Stimulated activated naive B cell treated with anti-CD40 and anti-IgM and Interleukin-4, amounts not matched to agents 10 μg/mL and 1 μg/mL and 100 μg/mL, for 72 hours (primary cell): ENCODE measurements around the gene SIGLEC8.
"Not testable (repeated sequence)": the region's sequence is repeated elsewhere in the genome, so short reads cannot be mapped to it uniquely, and the experiment has no call there.

ENCODE experiments used
- ATAC-seq, 2 donors: fragments of 150-1000 bp; cut with Tn5 transposase; replicated peaks; 2 replicates each; pipeline ENCODE4 v1.10.0; 2021; ENCODE audit warnings: moderate library complexity in 1 of 2
- DNase-seq: peaks from one replicate; pipeline ENCODE4 v3.0.0; 2021
- H3K27ac Mint-ChIP-seq: one replicate; pipeline ENCODE4 v1.8.0; 2022; ENCODE audit warnings: mild to moderate bottlenecking, mixed read lengths
- H3K27me3 Mint-ChIP-seq, 2 donors: one replicate each; pipeline ENCODE4 v1.8.0; 2022; ENCODE audit warnings: mixed read lengths in 2 of 2
- H3K36me3 Mint-ChIP-seq, 2 donors: one replicate each; pipeline ENCODE4 v1.8.0; 2022; ENCODE audit warnings: mixed read lengths in 2 of 2, mild to moderate bottlenecking in 1 of 2
- H3K4me1 Mint-ChIP-seq, 2 donors: one replicate each; pipeline ENCODE4 v1.8.0; 2022; ENCODE audit warnings: mixed read lengths in 2 of 2, mild to moderate bottlenecking in 1 of 2
- H3K4me3 Mint-ChIP-seq, 2 donors: one replicate each; pipeline ENCODE4 v1.8.0; 2022; ENCODE audit warnings: mild to moderate bottlenecking in 2 of 2, mixed read lengths in 2 of 2, moderate library complexity in 1 of 2
- H3K9me3 Mint-ChIP-seq, 2 donors: one replicate each; pipeline ENCODE4 v1.8.0; 2022; ENCODE audit warnings: mixed read lengths in 2 of 2, mild to moderate bottlenecking in 1 of 2

The SIGLEC8 gene

DNA sequence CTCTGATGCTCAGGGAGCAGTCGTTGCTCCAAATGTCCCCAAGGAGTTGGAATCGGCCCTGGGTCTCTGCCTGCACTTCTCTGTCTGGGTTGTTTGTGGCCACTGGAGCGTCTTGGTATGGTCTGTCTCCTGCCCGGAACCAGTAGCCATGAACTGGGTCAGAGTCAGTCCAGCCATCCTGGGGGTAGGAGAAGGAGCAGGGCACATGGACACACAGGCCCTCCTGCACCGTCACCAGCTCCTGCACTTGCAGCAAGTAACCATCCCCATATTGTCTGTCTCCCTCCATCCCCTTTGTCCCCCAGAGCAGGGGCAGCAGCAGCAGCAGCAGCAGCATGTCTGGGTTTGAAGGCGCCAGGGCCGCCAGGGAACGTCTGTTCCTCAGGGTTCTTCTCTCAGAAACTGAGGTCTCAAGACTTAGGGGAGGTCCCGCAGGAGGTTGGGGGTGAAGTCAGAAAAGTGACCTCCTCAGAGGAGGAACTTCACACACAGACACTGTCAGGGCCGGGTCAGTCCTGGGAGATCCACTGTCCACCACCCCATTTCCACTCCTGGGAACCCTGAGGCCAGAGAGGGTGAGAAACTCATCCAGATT is at the start of gene SIGLEC8:
Gene SIGLEC8 (minus strand): TSS at position 404 of the 595 bp plus-strand sequence. CDS start 67 bp downstream, at position 337.
- no peak within 1 kb of the TSS for H3K4me3 Mint-ChIP-seq
- H3K27ac Mint-ChIP-seq, result peak within 1 kb of the TSS; percentile 82
- no peaks in the 10 kb centered on the region for H3K9me3 Mint-ChIP-seq
- no peak for ATAC-seq
- H3K4me1 Mint-ChIP-seq, result peaks cover 13 to 21% of the 10 kb centered on the region in 2 donors
- peaks cover 48 to 64% of the 10 kb centered on the region in 2 donors for H3K27me3 Mint-ChIP-seq
- no peak for DNase-seq
- H3K36me3 Mint-ChIP-seq, result peaks cover 0 to 2% of the 10 kb centered on the region in 2 donors

DNA sequence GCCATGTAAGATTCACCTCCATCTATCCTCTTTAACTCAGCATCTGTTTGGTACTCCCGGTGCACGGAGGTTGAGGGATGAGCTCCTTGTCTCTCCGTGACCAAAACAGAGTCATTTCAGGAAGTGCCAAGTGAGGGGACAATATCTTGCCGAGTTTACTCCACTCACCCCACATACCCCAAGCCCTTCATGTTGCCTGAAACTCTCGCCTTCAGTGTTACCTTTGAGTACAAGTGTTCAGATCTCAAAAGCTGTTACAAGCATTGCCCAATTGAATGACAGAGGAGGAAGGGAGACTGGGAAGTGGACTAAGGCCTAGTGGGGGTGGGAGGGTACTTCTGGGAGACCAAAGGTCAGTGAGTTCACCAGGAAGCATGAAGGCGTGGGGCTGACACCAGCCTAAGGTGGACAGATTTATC is 49.4 kb upstream of the SIGLEC8 start:
- peaks cover 18 to 26% of the 10 kb centered on the region in 2 donors for H3K27me3 Mint-ChIP-seq
- H3K4me3 Mint-ChIP-seq, result no peak overlapping the region
- peaks cover 0 to 5% of the 10 kb centered on the region in 2 donors for H3K36me3 Mint-ChIP-seq
- peak overlapping the region; percentile 9 for H3K27ac Mint-ChIP-seq
- H3K9me3 Mint-ChIP-seq, result peaks cover 4 to 9% of the 10 kb centered on the region in 2 donors
- DNase-seq, result no peak
- ATAC-seq, result no peak
- H3K4me1 Mint-ChIP-seq, result peaks cover 3 to 4% of the 10 kb centered on the region in 2 donors

DNA sequence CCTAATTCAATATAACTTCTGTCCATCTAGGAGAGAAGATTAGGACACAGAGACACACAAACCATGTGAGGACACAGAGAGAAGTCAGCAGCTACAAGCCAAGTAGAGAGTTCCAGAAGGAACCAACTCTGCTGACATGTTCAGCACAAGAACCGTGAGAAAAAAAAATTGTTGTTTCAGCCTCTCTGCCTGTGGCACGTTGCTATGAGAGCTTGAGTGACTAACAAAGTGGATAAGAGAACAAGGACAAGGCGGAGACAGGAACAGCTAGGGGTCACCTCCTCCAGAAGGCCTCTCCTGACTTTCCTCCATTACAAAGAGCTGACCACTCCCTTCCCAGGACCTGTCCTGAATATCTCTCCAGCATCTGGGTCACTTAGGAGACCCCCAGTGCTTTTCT is 48.9 kb upstream of the SIGLEC8 start:
- H3K4me1 Mint-ChIP-seq, result peaks cover 5 to 8% of the 10 kb centered on the region in 2 donors
- H3K36me3 Mint-ChIP-seq, result peaks cover 0 to 5% of the 10 kb centered on the region in 2 donors
- H3K9me3 Mint-ChIP-seq, result peaks cover 4 to 9% of the 10 kb centered on the region in 2 donors
- DNase-seq, result no peak
- H3K27me3 Mint-ChIP-seq, result peaks cover 18 to 29% of the 10 kb centered on the region in 2 donors
- ATAC-seq, result no peak
- peak overlapping the region; percentile 9 for H3K27ac Mint-ChIP-seq
- H3K4me3 Mint-ChIP-seq, result no peak overlapping the region

DNA sequence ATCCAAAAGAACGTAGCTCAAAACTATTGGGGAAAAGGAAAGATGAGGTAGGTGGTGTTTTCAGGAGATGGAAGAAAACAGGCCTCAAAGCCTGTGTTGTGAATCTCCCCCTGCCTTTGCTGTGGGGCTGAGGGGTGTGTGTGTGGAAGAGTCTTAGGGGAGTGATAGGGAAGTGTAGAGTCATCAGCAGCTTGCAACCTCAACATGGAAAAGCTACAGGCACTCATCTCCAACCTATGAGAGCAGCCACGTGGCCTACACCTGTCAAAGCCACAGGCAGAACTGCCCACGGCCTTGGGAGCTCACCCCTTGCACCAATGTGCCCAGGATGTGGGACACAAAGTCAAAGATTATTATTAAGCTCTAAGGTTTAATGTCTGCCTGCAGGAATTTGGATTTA is 47.6 kb upstream of the SIGLEC8 start:
- Mint-ChIP-seq H3K27me3 (peaks cover 18 to 29% of the 10 kb centered on the region in 2 donors), H3K27ac (no peak overlapping the region), H3K9me3 (peaks cover 4 to 9% of the 10 kb centered on the region in 2 donors), H3K4me3 (no peak overlapping the region), H3K36me3 (peaks cover 0 to 5% of the 10 kb centered on the region in 2 donors), H3K4me1 (peaks cover 16 to 21% of the 10 kb centered on the region in 2 donors)
- ATAC-seq (no peak), DNase-seq (no peak)

DNA sequence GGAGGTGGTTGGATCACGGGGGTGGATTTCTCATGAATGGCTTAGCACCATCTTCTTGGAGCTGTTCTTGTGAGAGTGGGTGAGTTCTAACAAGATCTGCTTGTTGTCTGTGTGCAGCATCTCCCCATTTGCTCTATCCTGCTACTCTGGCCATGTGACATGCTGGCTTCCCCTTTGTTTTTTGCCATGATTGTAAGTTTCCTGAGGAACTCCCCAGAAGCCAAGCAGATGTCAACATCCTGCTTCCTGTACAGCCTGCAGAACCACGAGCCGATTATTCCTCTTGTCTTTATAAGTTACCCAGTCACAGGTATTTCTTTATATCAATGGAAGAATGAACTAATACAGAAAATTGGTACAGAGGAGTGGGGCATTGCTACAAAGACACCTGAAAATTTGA is 45.6 kb upstream of the SIGLEC8 start:
- DNase-seq, result no peak
- no peak for ATAC-seq
- Mint-ChIP-seq H3K4me3 (no peak overlapping the region), H3K4me1 (peaks cover 17 to 23% of the 10 kb centered on the region in 2 donors), H3K36me3 (peaks cover 0 to 5% of the 10 kb centered on the region in 2 donors), H3K27ac (no peak overlapping the region), H3K27me3 (peaks cover 17 to 25% of the 10 kb centered on the region in 2 donors), H3K9me3 (peaks cover 4 to 9% of the 10 kb centered on the region in 2 donors)

DNA sequence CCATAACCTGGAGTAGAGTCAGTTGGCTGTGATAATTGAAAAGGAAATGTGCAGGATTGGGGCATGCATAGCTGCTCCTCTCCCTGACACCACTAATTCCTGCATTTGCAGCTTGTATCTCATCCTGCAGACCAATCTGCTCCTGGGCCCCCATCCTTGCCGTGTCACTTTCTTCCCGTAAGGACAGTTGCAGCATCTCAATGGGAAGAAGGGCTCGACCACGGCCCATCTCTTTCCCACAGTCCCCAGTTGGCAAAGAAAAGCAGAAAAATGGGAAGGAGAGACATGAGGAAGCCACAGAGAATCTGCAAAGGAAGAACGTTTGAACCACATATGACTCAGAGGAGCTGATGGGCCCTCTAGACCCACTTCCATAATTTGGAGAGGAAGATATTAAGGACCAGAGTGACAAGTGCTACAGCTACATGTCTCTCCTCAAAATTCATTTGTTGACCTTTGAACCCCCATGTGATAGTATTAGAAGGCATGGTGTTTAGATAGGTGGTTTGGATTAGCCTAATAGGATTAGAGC is 45.1 kb upstream of the SIGLEC8 start:
- no peak overlapping the region for H3K4me3 Mint-ChIP-seq
- peaks cover 0 to 5% of the 10 kb centered on the region in 2 donors for H3K36me3 Mint-ChIP-seq
- no peak for DNase-seq
- H3K9me3 Mint-ChIP-seq, result peaks cover 4 to 9% of the 10 kb centered on the region in 2 donors
- peaks cover 17 to 23% of the 10 kb centered on the region in 2 donors for H3K27me3 Mint-ChIP-seq
- no peak for ATAC-seq
- H3K27ac Mint-ChIP-seq, result no peak overlapping the region
- peaks cover 15 to 23% of the 10 kb centered on the region in 2 donors for H3K4me1 Mint-ChIP-seq

DNA sequence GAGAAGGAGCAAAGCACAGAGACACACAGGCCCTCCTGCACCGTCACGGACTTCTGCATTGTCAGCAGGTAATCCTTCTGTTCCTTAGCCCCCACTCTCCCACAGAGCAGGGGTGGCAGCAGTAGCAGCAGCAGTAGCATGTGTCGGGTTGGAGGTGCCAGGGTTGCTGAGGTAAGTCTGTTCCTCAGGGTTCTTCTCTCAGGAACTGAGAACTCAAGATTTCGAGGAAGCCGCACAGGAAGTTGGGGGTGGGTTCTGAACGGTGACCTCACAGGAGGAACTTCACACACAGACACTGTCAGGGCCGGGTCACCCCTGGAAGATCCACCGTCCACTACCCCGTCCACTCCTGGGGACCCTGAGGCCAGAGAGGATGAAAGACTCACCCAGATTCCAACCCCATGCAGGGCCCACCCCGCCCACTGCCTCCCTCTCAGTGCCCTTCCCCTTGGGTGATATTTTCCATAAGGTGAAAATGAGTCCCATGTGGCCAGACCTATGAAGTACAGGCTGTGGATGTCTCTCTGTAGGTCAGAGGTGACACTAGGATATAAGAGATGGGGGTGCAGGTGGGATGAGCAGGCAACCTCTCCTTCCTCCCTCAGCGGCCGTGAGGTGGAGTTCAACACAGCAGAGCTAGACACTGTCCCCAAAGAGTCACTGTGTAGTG is 43.5 kb upstream of the SIGLEC8 start, which contains the start of gene SIGLEC12:
Gene SIGLEC12 (minus strand): TSS at position 207 of the 670 bp plus-strand sequence. CDS start 67 bp downstream, at position 140.
- Mint-ChIP-seq H3K4me3 (peak within 1 kb of the TSS; percentile 42 to 62), H3K9me3 (peaks cover 4 to 9% of the 10 kb centered on the region in 2 donors), H3K4me1 (peaks cover 14 to 23% of the 10 kb centered on the region in 2 donors), H3K27ac (peak within 1 kb of the TSS; percentile 62), H3K27me3 (peaks cover 21 to 27% of the 10 kb centered on the region in 2 donors), H3K36me3 (peaks cover 0 to 5% of the 10 kb centered on the region in 2 donors)
- peak; percentile 89 to 92 for ATAC-seq
- peak; percentile 12 for DNase-seq

DNA sequence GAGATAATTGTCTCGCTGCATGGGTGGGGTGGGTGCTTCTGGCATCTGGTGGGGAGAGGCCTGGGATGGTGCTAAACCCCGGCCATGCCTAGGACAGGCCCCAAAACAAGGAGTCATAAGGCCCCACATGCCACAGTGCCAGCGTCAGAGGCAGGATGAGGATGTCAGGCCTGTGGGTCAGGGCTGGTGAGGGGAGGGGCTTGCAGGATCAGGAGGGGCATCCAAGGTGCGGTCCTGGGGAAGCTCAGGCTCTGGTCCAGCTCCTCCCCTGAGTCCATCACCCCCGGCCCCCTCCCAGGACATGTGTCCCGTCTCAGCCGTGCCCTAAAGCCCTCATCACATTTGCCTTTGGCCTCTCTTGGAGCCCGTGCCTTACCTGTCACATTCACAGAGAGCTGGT is 42.7 kb upstream of the SIGLEC8 start:
- ATAC-seq, H3K9me3 Mint-ChIP-seq, DNase-seq, H3K36me3 Mint-ChIP-seq, H3K4me3 Mint-ChIP-seq: not testable (repeated sequence)
- Mint-ChIP-seq H3K4me1 (peaks cover 14 to 23% of the 10 kb centered on the region in 2 donors), H3K27ac (peak overlapping the region; percentile 62), H3K27me3 (peaks cover 21 to 27% of the 10 kb centered on the region in 2 donors)

DNA sequence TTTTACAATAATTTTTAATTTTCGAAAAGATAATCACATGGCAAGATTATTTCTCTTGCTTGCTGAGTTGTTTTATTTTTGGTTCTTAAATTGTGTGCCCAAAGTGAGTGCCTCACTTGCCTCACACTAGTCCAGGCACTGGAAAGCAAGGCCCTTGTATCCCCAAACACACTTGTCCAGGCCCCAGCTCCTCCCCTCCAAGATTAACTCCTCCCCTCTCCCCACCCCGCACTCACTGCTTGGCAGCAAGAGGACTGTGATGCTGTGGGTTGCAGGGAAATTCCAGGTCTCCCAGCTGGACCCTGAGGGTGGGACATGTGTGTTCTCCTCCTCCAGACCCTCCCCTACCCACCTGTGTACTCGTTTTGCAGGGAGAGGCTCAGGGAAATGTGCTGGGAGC is 39.4 kb upstream of the SIGLEC8 start:
- Mint-ChIP-seq H3K27me3 (peaks cover 24 to 33% of the 10 kb centered on the region in 2 donors), H3K4me1 (peaks cover 14 to 19% of the 10 kb centered on the region in 2 donors), H3K4me3 (no peak overlapping the region), H3K27ac (no peak overlapping the region), H3K9me3 (no peaks in the 10 kb centered on the region), H3K36me3 (no peaks in the 10 kb centered on the region)
- DNase-seq, result no peak
- ATAC-seq, result no peak

DNA sequence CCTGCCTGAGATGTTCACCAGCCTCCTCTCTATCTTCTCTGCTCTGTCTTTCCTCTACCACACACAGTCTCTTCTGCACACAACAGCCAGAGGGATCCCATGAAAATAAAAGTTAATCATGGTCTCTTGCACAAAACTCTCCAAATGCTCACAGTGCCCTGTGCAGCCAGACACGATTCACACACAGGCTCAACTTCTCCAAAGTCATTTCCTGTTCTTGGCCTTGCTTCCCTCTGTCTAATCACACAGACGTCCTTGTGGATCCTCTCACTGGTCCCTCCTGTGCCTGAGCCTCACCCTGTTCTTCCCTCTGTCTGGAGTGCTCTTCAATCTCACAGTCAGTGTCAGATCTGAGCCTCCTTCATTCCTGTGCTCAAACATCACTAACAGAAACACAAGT is 35.5 kb upstream of the SIGLEC8 start:
- DNase-seq (no peak), ATAC-seq (no peak)
- H3K27me3 Mint-ChIP-seq, result peaks cover 28 to 34% of the 10 kb centered on the region in 2 donors
- H3K27ac Mint-ChIP-seq, result no peak overlapping the region
- H3K4me1 Mint-ChIP-seq, result peaks cover 3 to 6% of the 10 kb centered on the region in 2 donors
- no peak overlapping the region for H3K4me3 Mint-ChIP-seq
- no peaks in the 10 kb centered on the region for H3K36me3 Mint-ChIP-seq
- no peaks in the 10 kb centered on the region for H3K9me3 Mint-ChIP-seq

DNA sequence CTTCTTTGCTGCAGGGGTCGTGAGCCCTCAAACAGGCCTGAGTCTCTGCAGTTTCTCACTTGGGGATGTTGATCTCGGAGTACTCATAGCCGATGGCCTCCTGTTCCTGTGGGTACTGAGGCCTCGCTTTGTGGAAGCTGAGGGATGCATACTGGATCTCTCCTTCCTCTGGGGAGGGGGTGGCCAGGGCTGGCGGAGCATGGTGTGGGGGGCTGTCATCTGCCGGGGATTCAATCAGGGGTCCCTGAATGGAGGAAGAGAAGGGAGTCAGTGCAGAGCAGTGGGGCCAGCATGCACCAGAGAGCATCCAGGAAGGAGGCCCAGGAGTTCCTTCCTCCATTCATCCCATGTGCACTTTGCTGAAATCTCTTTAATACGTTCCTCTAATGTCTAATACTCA is 33.3 kb upstream of the SIGLEC8 start:
- DNase-seq, result no peak
- Mint-ChIP-seq H3K27me3 (peaks cover 18 to 31% of the 10 kb centered on the region in 2 donors), H3K9me3 (no peaks in the 10 kb centered on the region), H3K27ac (no peak overlapping the region), H3K4me1 (peaks cover 3 to 12% of the 10 kb centered on the region in 2 donors), H3K36me3 (no peaks in the 10 kb centered on the region), H3K4me3 (no peak overlapping the region)
- no peak for ATAC-seq

DNA sequence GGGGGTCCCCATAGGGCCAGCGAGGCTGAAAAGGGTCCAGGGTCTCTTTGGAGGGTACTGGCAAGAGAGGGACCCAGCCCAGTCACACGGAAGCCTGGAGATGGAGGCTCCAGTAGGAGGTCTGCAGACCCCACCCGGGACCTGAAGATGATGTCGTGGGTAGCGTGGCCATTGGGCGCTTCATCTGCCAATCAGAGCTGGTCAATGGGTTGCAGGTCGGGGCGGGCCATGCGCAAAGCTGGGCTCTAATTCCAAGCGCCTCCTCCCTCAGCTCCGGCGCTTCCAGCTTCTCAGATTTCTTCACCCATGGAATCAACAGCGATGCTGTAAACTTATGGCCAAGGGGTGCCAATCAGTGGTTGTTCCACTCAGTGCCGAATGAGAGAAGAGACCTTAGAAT is 32.4 kb upstream of the SIGLEC8 start:
- Mint-ChIP-seq H3K4me1 (peaks cover 3 to 12% of the 10 kb centered on the region in 2 donors), H3K9me3 (peaks cover 0 to 4% of the 10 kb centered on the region in 2 donors), H3K36me3 (no peaks in the 10 kb centered on the region), H3K27me3 (peaks cover 18 to 33% of the 10 kb centered on the region in 2 donors), H3K4me3 (no peak overlapping the region), H3K27ac (no peak overlapping the region)
- ATAC-seq (no peak), DNase-seq (no peak)

DNA sequence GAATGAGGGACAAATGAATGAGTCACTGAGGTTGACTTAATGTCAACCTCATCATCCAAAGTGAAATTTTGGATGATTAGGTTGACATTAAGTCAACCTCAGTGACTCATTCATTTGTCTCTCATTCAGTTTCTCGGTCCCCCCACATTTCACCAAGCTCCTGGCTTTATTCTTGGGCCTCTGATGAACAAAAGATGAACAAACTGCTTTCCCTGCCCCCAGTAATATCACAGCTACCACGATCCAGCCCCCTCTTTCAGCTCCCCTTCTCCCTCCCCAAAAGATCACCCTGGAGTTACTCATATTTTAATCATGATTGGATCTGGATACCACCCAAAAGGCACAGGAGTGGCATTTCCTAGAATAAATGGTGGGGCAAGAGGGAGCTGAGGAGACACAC is 30.9 kb upstream of the SIGLEC8 start:
- H3K9me3 Mint-ChIP-seq, result peaks cover 0 to 4% of the 10 kb centered on the region in 2 donors
- H3K27ac Mint-ChIP-seq, result no peak overlapping the region
- DNase-seq, result no peak
- no peak overlapping the region for H3K4me3 Mint-ChIP-seq
- H3K4me1 Mint-ChIP-seq, result peaks cover 3 to 12% of the 10 kb centered on the region in 2 donors
- no peaks in the 10 kb centered on the region for H3K36me3 Mint-ChIP-seq
- H3K27me3 Mint-ChIP-seq, result peaks cover 31 to 43% of the 10 kb centered on the region in 2 donors
- ATAC-seq, result peak; percentile 51 to 57

DNA sequence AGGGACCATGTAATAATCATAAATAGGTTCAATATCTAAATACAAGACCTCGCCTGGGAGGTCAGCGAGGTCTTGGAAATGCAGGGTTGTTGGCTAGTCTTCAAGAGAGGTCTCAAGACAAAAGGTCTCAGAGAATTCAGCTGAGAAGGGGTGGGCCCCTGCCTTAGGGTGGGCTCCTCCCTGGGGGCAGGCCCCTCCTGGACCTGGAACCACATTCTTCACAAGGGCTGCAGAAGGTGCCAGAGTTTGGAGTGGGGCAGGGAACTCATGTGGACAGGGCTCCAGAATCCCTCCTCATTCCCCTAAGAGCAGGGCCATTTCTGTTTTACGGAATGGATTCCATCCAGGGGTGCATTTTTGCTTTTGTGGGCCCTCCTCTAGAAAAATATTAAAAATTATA is 30.2 kb upstream of the SIGLEC8 start:
- Mint-ChIP-seq H3K4me1 (peaks cover 3 to 12% of the 10 kb centered on the region in 2 donors), H3K27me3 (peaks cover 32 to 41% of the 10 kb centered on the region in 2 donors), H3K4me3 (no peak overlapping the region), H3K9me3 (peaks cover 0 to 4% of the 10 kb centered on the region in 2 donors), H3K36me3 (no peaks in the 10 kb centered on the region), H3K27ac (no peak overlapping the region)
- ATAC-seq (no peak), DNase-seq (no peak)
